ENCODE data around the gene POLR3E.

DNA sequence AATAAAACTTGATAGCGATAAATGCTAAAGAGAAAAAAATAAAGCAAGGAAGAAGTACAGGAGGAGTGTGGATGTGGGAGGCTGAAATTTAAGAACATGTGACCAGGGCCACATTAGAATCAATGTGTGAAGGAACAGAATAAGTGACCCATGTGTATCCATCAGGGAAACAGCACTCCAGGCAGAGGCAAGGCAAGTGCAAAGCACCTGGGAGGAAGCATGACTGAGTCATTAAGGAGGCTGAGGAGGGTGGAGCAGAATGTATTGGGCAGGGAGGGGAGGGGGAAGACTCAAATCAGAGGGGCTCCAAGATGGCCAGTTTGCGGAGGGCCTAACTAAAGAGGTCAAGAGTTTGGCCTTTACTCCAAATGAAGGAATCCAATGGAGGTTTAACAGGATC, 69.2 kb downstream of the POLR3E start:
- TF ChIP-seq, protein P1, sequence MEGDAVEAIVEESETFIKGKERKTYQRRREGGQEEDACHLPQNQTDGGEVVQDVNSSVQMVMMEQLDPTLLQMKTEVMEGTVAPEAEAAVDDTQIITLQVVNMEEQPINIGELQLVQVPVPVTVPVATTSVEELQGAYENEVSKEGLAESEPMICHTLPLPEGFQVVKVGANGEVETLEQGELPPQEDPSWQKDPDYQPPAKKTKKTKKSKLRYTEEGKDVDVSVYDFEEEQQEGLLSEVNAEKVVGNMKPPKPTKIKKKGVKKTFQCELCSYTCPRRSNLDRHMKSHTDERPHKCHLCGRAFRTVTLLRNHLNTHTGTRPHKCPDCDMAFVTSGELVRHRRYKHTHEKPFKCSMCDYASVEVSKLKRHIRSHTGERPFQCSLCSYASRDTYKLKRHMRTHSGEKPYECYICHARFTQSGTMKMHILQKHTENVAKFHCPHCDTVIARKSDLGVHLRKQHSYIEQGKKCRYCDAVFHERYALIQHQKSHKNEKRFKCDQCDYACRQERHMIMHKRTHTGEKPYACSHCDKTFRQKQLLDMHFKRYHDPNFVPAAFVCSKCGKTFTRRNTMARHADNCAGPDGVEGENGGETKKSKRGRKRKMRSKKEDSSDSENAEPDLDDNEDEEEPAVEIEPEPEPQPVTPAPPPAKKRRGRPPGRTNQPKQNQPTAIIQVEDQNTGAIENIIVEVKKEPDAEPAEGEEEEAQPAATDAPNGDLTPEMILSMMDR (IDR thresholded peaks at IDR 0.05), result no peak
- no peak for TF ChIP-seq POLR2A (IDR thresholded peaks at IDR 0.05)
